GM12878 (cell line): ENCODE measurements around the gene VCPKMT. TPM values are rescaled to one million over a fixed set of nuclear protein-coding genes. Genes with fewer than 3 reads are reported as not detected.

Source experiments
- CREM ChIP-seq: IDR thresholded peaks from 2 replicates; pipeline ENCODE4 v1.6.1; 2014; ENCODE audit warnings: antibody characterized with exemption, low read depth
- ETV6 ChIP-seq, 2 experiments: fragments of 450-650 bp in 1 of 2; IDR thresholded peaks in 1 of 2; conservative IDR thresholded peaks in 1 of 2; 2 replicates each; pipeline ENCODE4 v1.6.1; 2014; ENCODE audit warnings: antibody characterized with exemption in 1 of 2, borderline replicate concordance in 1 of 2, low read depth in 1 of 2, mild to moderate bottlenecking in 1 of 2, moderate library complexity in 1 of 2
- NRF1 ChIP-seq: conservative IDR thresholded peaks from 2 replicates; pipeline ENCODE4 v1.6.1; 2011; ENCODE audit warnings: mild to moderate bottlenecking, low read depth, low read length, improper control_type of control experiment
- SMAD5 ChIP-seq: IDR thresholded peaks from 2 replicates; pipeline ENCODE4 v1.6.1; 2016; ENCODE audit warnings: antibody characterized with exemption, low read depth
- ZNF24 ChIP-seq: fragments of 450-650 bp; IDR thresholded peaks from 2 replicates; pipeline ENCODE4 v1.6.1; 2017; ENCODE audit warnings: antibody characterized with exemption, mild to moderate bottlenecking
- polyA plus RNA-seq, 11 experiments: library from polyadenylated mRNA; depleted of rRNA in 4 of 11; unstranded in 6 of 11; stranded (reverse) in 5 of 11; fragments of >200 nt; fragmentation: Nextera tagmentation in 4 of 11; fragmentation: Illumina TruSeq in 1 of 11; extraction: Ambion mirVana in 4 of 11; extraction: Trizol in 1 of 11; gene quantifications; 1 replicate in 1 of 11; 2 replicates in 10 of 11; pipeline versions ENCODE4 v1.2.1 to v1.2.3, GENCODE V29; 2011 to 2016; ENCODE audit warnings: inconsistent platforms in 2 of 11, missing spikeins in 2 of 11, low read depth in 1 of 11
- total RNA-seq, 4 experiments: library from RNA; depleted of rRNA in 3 of 4; stranded (reverse); fragments of >200 nt in 3 of 4; fragmentation: Illumina TruSeq in 1 of 4; extraction: Trizol in 1 of 4; gene quantifications; 2 replicates each; pipeline versions ENCODE4 v1.2.1 to v1.2.3, GENCODE V29; 2013 to 2021
- TF ChIP-seq, protein P1 (sequence below): fragments of 450-650 bp; formaldehyde crosslinking; IDR thresholded peaks from 2 replicates; pipeline ENCODE4 v1.5.0; 2022; ENCODE audit warnings: mild to moderate bottlenecking, missing genetic modification characterization
- TF ChIP-seq, protein P2 (sequence below): IDR thresholded peaks from 2 replicates; pipeline ENCODE4 v1.6.1; 2011; ENCODE audit warnings: low read depth, low read length, improper control_type of control experiment, borderline replicate concordance
- TF ChIP-seq, protein P3 (sequence below): fragments of 450-650 bp; IDR thresholded peaks from 2 replicates; pipeline ENCODE4 v1.6.1; 2018; ENCODE audit warnings: borderline replicate concordance, mild to moderate bottlenecking; ENCODE audit not compliant: partially characterized antibody
- TF ChIP-seq, protein P4 (sequence below): fragments of 450-650 bp; IDR thresholded peaks from 2 replicates; pipeline ENCODE4 v1.6.1; 2017; ENCODE audit warnings: mild to moderate bottlenecking, moderate library complexity
- TF ChIP-seq, protein P5 (sequence below): fragments of 450-650 bp; IDR thresholded peaks from 2 replicates; pipeline ENCODE4 v1.6.1; 2017; ENCODE audit warnings: mild to moderate bottlenecking
- TF ChIP-seq, protein P6 (sequence below): IDR thresholded peaks from 2 replicates; pipeline ENCODE4 v1.6.1; 2011; ENCODE audit warnings: borderline replicate concordance, low read depth, mild to moderate bottlenecking, moderate library complexity, mixed read lengths, low read length; ENCODE audit not compliant: insufficient read depth; ENCODE audit errors: extremely low read length

Gene VCPKMT
- total and polyA plus RNA-seq, 10 of the 15 experiments (the other 5 are each of a cell fraction or from before 2014, with no cell fraction given), result 8.5 to 18.4 (median 12.8) TPM

DNA sequence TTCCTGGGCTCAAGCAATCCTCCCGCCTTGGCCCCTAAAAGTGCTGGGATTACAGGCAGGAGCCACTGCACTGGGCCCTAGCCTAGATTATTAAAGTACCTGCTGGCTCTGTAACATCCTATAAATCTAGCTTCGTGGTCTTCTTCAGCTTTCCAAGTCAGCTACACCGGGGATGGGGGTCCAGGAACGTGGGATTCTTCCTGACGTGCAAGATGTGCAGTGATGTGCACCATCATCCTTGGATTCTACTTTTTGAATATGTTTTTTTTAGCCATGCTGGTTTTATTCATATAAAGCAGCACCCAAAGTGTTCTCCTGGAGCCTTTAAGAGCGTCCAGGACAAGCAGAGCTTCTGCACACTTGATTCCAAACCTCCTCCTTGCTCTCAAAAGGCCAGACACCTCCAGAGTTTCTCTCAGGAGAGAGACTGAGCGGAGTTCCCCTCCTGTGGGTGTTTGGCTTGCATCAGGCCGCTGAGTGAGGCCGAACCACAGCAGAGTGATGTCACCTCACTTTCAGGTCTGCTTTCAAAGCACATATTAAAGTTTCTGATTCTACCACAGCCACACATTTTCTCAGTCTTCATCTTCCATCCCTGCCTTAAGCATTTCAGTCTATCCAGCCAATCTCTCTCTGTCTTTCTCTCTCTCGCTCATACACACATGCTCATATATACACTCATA lies 33.4 kb downstream of the VCPKMT start (continued):
- TF ChIP-seq, protein P1, sequence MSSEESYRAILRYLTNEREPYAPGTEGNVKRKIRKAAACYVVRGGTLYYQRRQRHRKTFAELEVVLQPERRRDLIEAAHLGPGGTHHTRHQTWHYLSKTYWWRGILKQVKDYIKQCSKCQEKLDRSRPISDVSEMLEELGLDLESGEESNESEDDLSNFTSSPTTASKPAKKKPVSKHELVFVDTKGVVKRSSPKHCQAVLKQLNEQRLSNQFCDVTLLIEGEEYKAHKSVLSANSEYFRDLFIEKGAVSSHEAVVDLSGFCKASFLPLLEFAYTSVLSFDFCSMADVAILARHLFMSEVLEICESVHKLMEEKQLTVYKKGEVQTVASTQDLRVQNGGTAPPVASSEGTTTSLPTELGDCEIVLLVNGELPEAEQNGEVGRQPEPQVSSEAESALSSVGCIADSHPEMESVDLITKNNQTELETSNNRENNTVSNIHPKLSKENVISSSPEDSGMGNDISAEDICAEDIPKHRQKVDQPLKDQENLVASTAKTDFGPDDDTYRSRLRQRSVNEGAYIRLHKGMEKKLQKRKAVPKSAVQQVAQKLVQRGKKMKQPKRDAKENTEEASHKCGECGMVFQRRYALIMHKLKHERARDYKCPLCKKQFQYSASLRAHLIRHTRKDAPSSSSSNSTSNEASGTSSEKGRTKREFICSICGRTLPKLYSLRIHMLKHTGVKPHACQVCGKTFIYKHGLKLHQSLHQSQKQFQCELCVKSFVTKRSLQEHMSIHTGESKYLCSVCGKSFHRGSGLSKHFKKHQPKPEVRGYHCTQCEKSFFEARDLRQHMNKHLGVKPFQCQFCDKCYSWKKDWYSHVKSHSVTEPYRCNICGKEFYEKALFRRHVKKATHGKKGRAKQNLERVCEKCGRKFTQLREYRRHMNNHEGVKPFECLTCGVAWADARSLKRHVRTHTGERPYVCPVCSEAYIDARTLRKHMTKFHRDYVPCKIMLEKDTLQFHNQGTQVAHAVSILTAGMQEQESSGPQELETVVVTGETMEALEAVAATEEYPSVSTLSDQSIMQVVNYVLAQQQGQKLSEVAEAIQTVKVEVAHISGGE (CRISPR knock-in tag), result no peak
- TF ChIP-seq ZNF24 (no peak), CREM (peak; percentile 88), NRF1 (no peak), ETV6 (conservative IDR thresholded peaks at IDR 0.05 in 1 of 2, IDR thresholded peaks at IDR 0.05 in 1 of 2; ENCODE audit: borderline replicate concordance in 1 of 2, low read depth in 1 of 2) (0 out of 4 replicates have a peak, but pooled peaks of 1 of the 2 experiments have one; percentile 22), SMAD5 (no peak)
- TF ChIP-seq, protein P2, sequence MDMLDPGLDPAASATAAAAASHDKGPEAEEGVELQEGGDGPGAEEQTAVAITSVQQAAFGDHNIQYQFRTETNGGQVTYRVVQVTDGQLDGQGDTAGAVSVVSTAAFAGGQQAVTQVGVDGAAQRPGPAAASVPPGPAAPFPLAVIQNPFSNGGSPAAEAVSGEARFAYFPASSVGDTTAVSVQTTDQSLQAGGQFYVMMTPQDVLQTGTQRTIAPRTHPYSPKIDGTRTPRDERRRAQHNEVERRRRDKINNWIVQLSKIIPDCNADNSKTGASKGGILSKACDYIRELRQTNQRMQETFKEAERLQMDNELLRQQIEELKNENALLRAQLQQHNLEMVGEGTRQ, result no peak
- TF ChIP-seq, protein P3, sequence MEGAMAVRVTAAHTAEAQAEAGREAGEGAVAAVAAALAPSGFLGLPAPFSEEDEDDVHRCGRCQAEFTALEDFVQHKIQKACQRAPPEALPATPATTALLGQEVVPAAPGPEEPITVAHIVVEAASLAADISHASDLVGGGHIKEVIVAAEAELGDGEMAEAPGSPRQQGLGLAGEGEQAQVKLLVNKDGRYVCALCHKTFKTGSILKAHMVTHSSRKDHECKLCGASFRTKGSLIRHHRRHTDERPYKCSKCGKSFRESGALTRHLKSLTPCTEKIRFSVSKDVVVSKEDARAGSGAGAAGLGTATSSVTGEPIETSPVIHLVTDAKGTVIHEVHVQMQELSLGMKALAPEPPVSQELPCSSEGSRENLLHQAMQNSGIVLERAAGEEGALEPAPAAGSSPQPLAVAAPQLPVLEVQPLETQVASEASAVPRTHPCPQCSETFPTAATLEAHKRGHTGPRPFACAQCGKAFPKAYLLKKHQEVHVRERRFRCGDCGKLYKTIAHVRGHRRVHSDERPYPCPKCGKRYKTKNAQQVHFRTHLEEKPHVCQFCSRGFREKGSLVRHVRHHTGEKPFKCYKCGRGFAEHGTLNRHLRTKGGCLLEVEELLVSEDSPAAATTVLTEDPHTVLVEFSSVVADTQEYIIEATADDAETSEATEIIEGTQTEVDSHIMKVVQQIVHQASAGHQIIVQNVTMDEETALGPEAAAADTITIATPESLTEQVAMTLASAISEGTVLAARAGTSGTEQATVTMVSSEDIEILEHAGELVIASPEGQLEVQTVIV, result no peak
- TF ChIP-seq, protein P4, sequence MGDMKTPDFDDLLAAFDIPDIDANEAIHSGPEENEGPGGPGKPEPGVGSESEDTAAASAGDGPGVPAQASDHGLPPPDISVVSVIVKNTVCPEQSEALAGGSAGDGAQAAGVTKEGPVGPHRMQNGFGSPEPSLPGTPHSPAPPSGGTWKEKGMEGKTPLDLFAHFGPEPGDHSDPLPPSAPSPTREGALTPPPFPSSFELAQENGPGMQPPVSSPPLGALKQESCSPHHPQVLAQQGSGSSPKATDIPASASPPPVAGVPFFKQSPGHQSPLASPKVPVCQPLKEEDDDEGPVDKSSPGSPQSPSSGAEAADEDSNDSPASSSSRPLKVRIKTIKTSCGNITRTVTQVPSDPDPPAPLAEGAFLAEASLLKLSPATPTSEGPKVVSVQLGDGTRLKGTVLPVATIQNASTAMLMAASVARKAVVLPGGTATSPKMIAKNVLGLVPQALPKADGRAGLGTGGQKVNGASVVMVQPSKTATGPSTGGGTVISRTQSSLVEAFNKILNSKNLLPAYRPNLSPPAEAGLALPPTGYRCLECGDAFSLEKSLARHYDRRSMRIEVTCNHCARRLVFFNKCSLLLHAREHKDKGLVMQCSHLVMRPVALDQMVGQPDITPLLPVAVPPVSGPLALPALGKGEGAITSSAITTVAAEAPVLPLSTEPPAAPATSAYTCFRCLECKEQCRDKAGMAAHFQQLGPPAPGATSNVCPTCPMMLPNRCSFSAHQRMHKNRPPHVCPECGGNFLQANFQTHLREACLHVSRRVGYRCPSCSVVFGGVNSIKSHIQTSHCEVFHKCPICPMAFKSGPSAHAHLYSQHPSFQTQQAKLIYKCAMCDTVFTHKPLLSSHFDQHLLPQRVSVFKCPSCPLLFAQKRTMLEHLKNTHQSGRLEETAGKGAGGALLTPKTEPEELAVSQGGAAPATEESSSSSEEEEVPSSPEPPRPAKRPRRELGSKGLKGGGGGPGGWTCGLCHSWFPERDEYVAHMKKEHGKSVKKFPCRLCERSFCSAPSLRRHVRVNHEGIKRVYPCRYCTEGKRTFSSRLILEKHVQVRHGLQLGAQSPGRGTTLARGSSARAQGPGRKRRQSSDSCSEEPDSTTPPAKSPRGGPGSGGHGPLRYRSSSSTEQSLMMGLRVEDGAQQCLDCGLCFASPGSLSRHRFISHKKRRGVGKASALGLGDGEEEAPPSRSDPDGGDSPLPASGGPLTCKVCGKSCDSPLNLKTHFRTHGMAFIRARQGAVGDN, result no peak
- TF ChIP-seq, protein P5, sequence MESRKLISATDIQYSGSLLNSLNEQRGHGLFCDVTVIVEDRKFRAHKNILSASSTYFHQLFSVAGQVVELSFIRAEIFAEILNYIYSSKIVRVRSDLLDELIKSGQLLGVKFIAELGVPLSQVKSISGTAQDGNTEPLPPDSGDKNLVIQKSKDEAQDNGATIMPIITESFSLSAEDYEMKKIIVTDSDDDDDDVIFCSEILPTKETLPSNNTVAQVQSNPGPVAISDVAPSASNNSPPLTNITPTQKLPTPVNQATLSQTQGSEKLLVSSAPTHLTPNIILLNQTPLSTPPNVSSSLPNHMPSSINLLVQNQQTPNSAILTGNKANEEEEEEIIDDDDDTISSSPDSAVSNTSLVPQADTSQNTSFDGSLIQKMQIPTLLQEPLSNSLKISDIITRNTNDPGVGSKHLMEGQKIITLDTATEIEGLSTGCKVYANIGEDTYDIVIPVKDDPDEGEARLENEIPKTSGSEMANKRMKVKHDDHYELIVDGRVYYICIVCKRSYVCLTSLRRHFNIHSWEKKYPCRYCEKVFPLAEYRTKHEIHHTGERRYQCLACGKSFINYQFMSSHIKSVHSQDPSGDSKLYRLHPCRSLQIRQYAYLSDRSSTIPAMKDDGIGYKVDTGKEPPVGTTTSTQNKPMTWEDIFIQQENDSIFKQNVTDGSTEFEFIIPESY, result no peak
- TF ChIP-seq, protein P6, sequence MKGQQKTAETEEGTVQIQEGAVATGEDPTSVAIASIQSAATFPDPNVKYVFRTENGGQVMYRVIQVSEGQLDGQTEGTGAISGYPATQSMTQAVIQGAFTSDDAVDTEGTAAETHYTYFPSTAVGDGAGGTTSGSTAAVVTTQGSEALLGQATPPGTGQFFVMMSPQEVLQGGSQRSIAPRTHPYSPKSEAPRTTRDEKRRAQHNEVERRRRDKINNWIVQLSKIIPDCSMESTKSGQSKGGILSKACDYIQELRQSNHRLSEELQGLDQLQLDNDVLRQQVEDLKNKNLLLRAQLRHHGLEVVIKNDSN, result no peak
